CD14-positive monocyte (primary cell): ENCODE measurements around the gene DSCAML1. TPM values are rescaled to one million over a fixed set of nuclear protein-coding genes. Genes with fewer than 3 reads are reported as not detected.

Experiments used
- DNase-seq, 3 donors: peaks; one replicate each; pipeline ENCODE4 v3.0.0-alpha.2; 2011 to 2022
- H2AFZ ChIP-seq: 2 replicates; pipeline ENCODE4 v1.6.0; 2012; ENCODE audit warnings: mild to moderate bottlenecking, low read depth, low read length, inconsistent platforms; ENCODE audit not compliant: insufficient read depth, poor library complexity, severe bottlenecking
- H3K27ac ChIP-seq, 2 donors: 1 replicate in 1 of 2; 2 replicates in 1 of 2; pipeline ENCODE4 v1.5.1; 2012 to 2013; ENCODE audit warnings: low read length in 2 of 2, control low read depth in 1 of 2, inconsistent platforms in 1 of 2, low read depth in 1 of 2, mild to moderate bottlenecking in 1 of 2
- H3K27me3 ChIP-seq, 2 donors: one replicate each; pipeline versions ENCODE4 v1.6.0 to v1.6.1; 2011 to 2013; ENCODE audit warnings: low read length in 2 of 2; ENCODE audit not compliant: control insufficient read depth in 2 of 2, insufficient read depth in 2 of 2
- H3K36me3 ChIP-seq, 2 donors: replicated peaks in 1 of 2; 1 replicate in 1 of 2; 2 replicates in 1 of 2; pipeline versions ENCODE4 v1.5.1 to v1.6.1; 2012 to 2013; ENCODE audit warnings: low read length in 2 of 2, control low read depth in 1 of 2, inconsistent platforms in 1 of 2, mild to moderate bottlenecking in 1 of 2; ENCODE audit not compliant: insufficient read depth in 2 of 2, control insufficient read depth in 1 of 2
- H3K4me1 ChIP-seq, 2 donors: 1 replicate in 1 of 2; 2 replicates in 1 of 2; pipeline versions ENCODE4 v1.5.1 to v1.6.1; 2012 to 2013; ENCODE audit warnings: low read length in 2 of 2, control low read depth in 1 of 2, inconsistent platforms in 1 of 2, mild to moderate bottlenecking in 1 of 2, moderate library complexity in 1 of 2; ENCODE audit not compliant: insufficient read depth in 2 of 2, control insufficient read depth in 1 of 2
- H3K4me2 ChIP-seq: replicated peaks from 2 replicates; pipeline ENCODE3; 2012; ENCODE audit warnings: low read length, moderate library complexity, mild to moderate bottlenecking; ENCODE audit not compliant: poor library complexity, severe bottlenecking; ENCODE audit errors: extremely low read depth
- H3K4me3 ChIP-seq, 3 experiments: fragments of 200-600 bp in 1 of 3; sonication (generic) in 1 of 3; replicated peaks in 1 of 3; 1 replicate in 2 of 3; 2 replicates in 1 of 3; pipeline ENCODE4 v1.5.1; 2011 to 2013; ENCODE audit warnings: low read length in 3 of 3, mild to moderate bottlenecking in 3 of 3, control low read depth in 2 of 3, low read depth in 2 of 3, inconsistent platforms in 1 of 3, moderate library complexity in 1 of 3
- H3K79me2 ChIP-seq: 2 replicates; pipeline ENCODE4 v1.6.0; 2012; ENCODE audit warnings: mild to moderate bottlenecking, control low read depth, inconsistent platforms, low read length, moderate library complexity; ENCODE audit not compliant: insufficient read depth
- H3K9ac ChIP-seq: 2 replicates; pipeline ENCODE4 v1.6.0; 2017; ENCODE audit warnings: low read length, mild to moderate bottlenecking; ENCODE audit not compliant: insufficient read depth, poor library complexity, severe bottlenecking
- H3K9me3 ChIP-seq, 2 donors: replicated peaks in 1 of 2; 1 replicate in 1 of 2; 2 replicates in 1 of 2; pipeline versions ENCODE4 v1.5.1 to v1.6.1; 2012 to 2013; ENCODE audit warnings: low read length in 2 of 2, control low read depth in 1 of 2; ENCODE audit not compliant: control insufficient read depth in 1 of 2, insufficient read depth in 1 of 2
- H4K20me1 ChIP-seq: 2 replicates; pipeline ENCODE4 v1.6.0; 2012; ENCODE audit warnings: mild to moderate bottlenecking, low read length, control low read depth, moderate library complexity; ENCODE audit not compliant: insufficient read depth
- H3K27ac Mint-ChIP-seq, 7 donors: one replicate each; pipeline ENCODE4 v1.8.0; 2020; ENCODE audit warnings: mild to moderate bottlenecking in 7 of 7, mixed read lengths in 7 of 7, moderate library complexity in 6 of 7, inconsistent platforms in 2 of 7
- H3K27me3 Mint-ChIP-seq, 3 donors: one replicate each; pipeline ENCODE4 v1.8.0; 2021 to 2022; ENCODE audit warnings: low read depth in 3 of 3, mild to moderate bottlenecking in 3 of 3, mixed read lengths in 3 of 3, moderate library complexity in 3 of 3, inconsistent platforms in 1 of 3
- H3K36me3 Mint-ChIP-seq, 2 donors: one replicate each; pipeline ENCODE4 v1.8.0; 2020; ENCODE audit warnings: mixed read lengths in 2 of 2, inconsistent platforms in 1 of 2, mild to moderate bottlenecking in 1 of 2
- H3K4me1 Mint-ChIP-seq: one replicate; pipeline ENCODE4 v1.8.0; 2020; ENCODE audit warnings: mild to moderate bottlenecking, mixed read lengths
- H3K4me3 Mint-ChIP-seq, 2 donors: one replicate each; pipeline ENCODE4 v1.8.0; 2020; ENCODE audit warnings: mild to moderate bottlenecking in 2 of 2, mixed read lengths in 2 of 2, moderate library complexity in 1 of 2
- H3K9me3 Mint-ChIP-seq, 7 donors: one replicate each; pipeline ENCODE4 v1.8.0; 2020 to 2022; ENCODE audit warnings: mixed read lengths in 7 of 7, mild to moderate bottlenecking in 6 of 7, moderate library complexity in 6 of 7, inconsistent platforms in 2 of 7
- CTCF ChIP-seq: fragments of 200-600 bp; IDR thresholded peaks from one replicate; pipeline ENCODE4 v1.8.0; 2022; ENCODE audit warnings: antibody characterized with exemption, mild to moderate bottlenecking
- WGBS: methylation state at CpG from one replicate; pipeline ENCODE4 v1.1.5; 2013; ENCODE audit warnings: missing lambda C conversion rate; ENCODE audit not compliant: insufficient coverage; 5-methylcytosine and 5-hydroxymethylcytosine counted together
- intact Hi-C, 2 donors: fragments of 100-400 bp; cut with micrococcal nuclease; formaldehyde crosslinking; loops; one replicate each; pipeline versions ENCODE4 v1.15.0 to v1.15.1; 2023
- polyA plus RNA-seq, 3 donors: library from polyadenylated mRNA; depleted of rRNA in 1 of 3; unstranded in 2 of 3; stranded (reverse) in 1 of 3; fragments of 300-500 nt in 2 of 3; fragments of >200 nt in 1 of 3; fragmentation: Illumina TruSeq in 2 of 3; gene quantifications; 1 replicate in 2 of 3; 2 replicates in 1 of 3; pipeline ENCODE4 v1.2.3, GENCODE V29; 2012 to 2021

The DSCAML1 gene
- polyA plus RNA-seq, 3 donors: not detected

GRCh38 chr11:117822074-117823033 is 25.3 kb upstream of the DSCAML1 start:
- no peak overlapping the region for H3K9ac ChIP-seq
- H3K36me3 ChIP-seq: no peaks in the 10 kb centered on the region
- intact Hi-C loops: loop anchor here (2.0 to 5.0 kb wide), 4 partner anchors 80 to 230 kb away; no protein-coding TSS in a partner anchor
- H3K27ac ChIP-seq: peak overlapping the region in 1 of 2 donors; percentile 43
- Mint-ChIP-seq H3K27ac (peak overlapping the region in 6 of 7 donors; percentile 52 to 93 (median 88)), H3K9me3 (no peaks in the 10 kb centered on the region), H3K4me1 (peaks cover 66% of the 10 kb centered on the region), H3K4me3 (no peak overlapping the region), H3K36me3 (no peaks in the 10 kb centered on the region), H3K27me3 (no peaks in the 10 kb centered on the region)
- TF ChIP-seq CTCF: peak; percentile 91
- 65% methylated on average over 27 of the region's 33 CpGs for WGBS
- no peaks in the 10 kb centered on the region for H3K79me2 ChIP-seq
- H4K20me1 ChIP-seq: no peaks in the 10 kb centered on the region
- peaks cover 61 to 66% of the 10 kb centered on the region in 2 donors for H3K4me1 ChIP-seq
- H2AFZ ChIP-seq: peak overlapping the region; percentile 43
- no peak overlapping the region for H3K4me3 ChIP-seq
- DNase-seq: peak in 2 of 3 donors; percentile 46 to 71
- H3K9me3 ChIP-seq: no peaks in the 10 kb centered on the region
- H3K27me3 ChIP-seq: no peaks in the 10 kb centered on the region
- peak overlapping the region; percentile 13 for H3K4me2 ChIP-seq

GRCh38 chr11:117821431-117821830 is 24.4 kb upstream of the DSCAML1 start:
- H3K9me3 Mint-ChIP-seq: no peaks in the 10 kb centered on the region
- DNase-seq: no peak
- Histone ChIP-seq H3K4me2 (no peak overlapping the region), H3K4me3 (no peak overlapping the region), H3K9ac (no peak overlapping the region), H3K79me2 (no peaks in the 10 kb centered on the region), H3K4me1 (peaks cover 70 to 76% of the 10 kb centered on the region in 2 donors), H3K9me3 (no peaks in the 10 kb centered on the region), H3K27me3 (no peaks in the 10 kb centered on the region), H3K36me3 (no peaks in the 10 kb centered on the region), H3K27ac (no peak overlapping the region), H2AFZ (no peak overlapping the region), H4K20me1 (no peaks in the 10 kb centered on the region)
- no peaks in the 10 kb centered on the region for H3K27me3 Mint-ChIP-seq
- H3K36me3 Mint-ChIP-seq: no peaks in the 10 kb centered on the region
- H3K27ac Mint-ChIP-seq: peak overlapping the region in 1 of 7 donors; percentile 6
- peaks cover 71% of the 10 kb centered on the region for H3K4me1 Mint-ChIP-seq
- intact Hi-C loops: loop anchor here (5.0 kb wide), 2 partner anchors 81 to 126 kb away; no protein-coding TSS in a partner anchor
- no peak for TF ChIP-seq CTCF
- H3K4me3 Mint-ChIP-seq: no peak overlapping the region
- WGBS: 93% methylated on average over 12 of the region's 12 CpGs
